GM11168 (cell line): Measurements from ENCODE around the gene SHISA6.

Experiments
- in situ Hi-C: fragments of 300-500 bp; cut with MboI; formaldehyde crosslinking; loops from one replicate; pipeline ENCODE4 v1.12.0; 2022; ENCODE audit warnings: low sequenced_read_pairs; ENCODE audit not compliant: unreplicated experiment

The SHISA6 gene

GRCh38 chr17:11559601-11560000 lies 318.6 kb downstream of the SHISA6 start:
- in situ Hi-C loops, result no loop called here

- in situ Hi-C loops, result no loop called here
These were observed 320.3 kb downstream of the SHISA6 start for GRCh38 chr17:11561281-11561680.

GRCh38 chr17:11561702-11562101 lies 320.7 kb downstream of the SHISA6 start:
- in situ Hi-C loops, result no loop called here

GRCh38 chr17:11564589-11565380 lies 323.8 kb downstream of the SHISA6 start:
- in situ Hi-C loops, result no loop called here

- in situ Hi-C loops, result no loop called here
These were observed 324.6 kb downstream of the SHISA6 start for GRCh38 chr17:11565591-11565990.

GRCh38 chr17:11578998-11579397 lies 338.0 kb downstream of the SHISA6 start:
- in situ Hi-C loops, result no loop called here

- in situ Hi-C loops, result no loop called here
These were observed 339.7 kb downstream of the SHISA6 start for GRCh38 chr17:11580677-11581076.

- in situ Hi-C loops, result no loop called here
These were observed 341.2 kb downstream of the SHISA6 start for GRCh38 chr17:11582217-11582616.

- in situ Hi-C loops, result no loop called here
These were observed 342.4 kb downstream of the SHISA6 start for GRCh38 chr17:11583306-11583992.

GRCh38 chr17:11589716-11590115 lies 348.7 kb downstream of the SHISA6 start:
- in situ Hi-C loops, result no loop called here

- in situ Hi-C loops, result no loop called here
These were observed 357.5 kb downstream of the SHISA6 start, which contains the start of gene DNAH9 for GRCh38 chr17:11598274-11599221. Gene DNAH9, plus strand, starts transcription at chr17:11598470. Its CDS starts 29 bp downstream, at chr17:11598499.

- in situ Hi-C loops, result no loop called here
These were observed 360.6 kb downstream of the SHISA6 start for GRCh38 chr17:11601661-11602060.

GRCh38 chr17:11608396-11608795 lies 367.4 kb downstream of the SHISA6 start:
- in situ Hi-C loops, result no loop called here

- in situ Hi-C loops, result no loop called here
These were observed 370.1 kb downstream of the SHISA6 start for GRCh38 chr17:11610999-11611566.

- in situ Hi-C loops, result no loop called here
These were observed 371.9 kb downstream of the SHISA6 start for GRCh38 chr17:11612956-11613355.
